GM19193 (cell line): ENCODE measurements around the gene MTMR1.

Experiments used
- POLR2A ChIP-seq: IDR thresholded peaks from 4 replicates; pipeline ENCODE4 v1.6.1; 2011; ENCODE audit not compliant: insufficient read depth, insufficient read length; ENCODE audit errors: extremely low read depth

MTMR1 gene

DNA sequence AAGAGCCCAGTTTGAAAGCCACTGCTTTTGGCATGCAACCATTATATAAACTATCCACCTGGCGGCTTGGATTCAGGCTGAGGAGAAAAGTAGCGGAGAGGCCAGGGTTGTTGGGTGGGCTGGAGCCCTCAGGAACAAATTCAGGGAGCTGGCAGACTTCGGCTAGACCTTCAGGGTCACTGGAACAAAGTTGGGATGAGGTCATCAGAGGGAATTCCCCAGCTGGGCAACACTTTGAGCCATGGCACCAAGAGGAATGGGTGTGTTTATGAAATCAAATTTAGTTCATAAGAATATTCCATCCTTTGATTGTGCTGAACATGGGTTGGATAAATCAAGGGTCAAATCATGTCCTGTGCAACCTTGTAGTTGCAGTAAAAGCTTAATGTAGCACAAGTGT lies 22.0 kb downstream of the MTMR1 start:
- TF ChIP-seq POLR2A: no peak

GRCh38 chrX:150719621-150720020 lies 26.4 kb downstream of the MTMR1 start:
- no peak for TF ChIP-seq POLR2A

DNA sequence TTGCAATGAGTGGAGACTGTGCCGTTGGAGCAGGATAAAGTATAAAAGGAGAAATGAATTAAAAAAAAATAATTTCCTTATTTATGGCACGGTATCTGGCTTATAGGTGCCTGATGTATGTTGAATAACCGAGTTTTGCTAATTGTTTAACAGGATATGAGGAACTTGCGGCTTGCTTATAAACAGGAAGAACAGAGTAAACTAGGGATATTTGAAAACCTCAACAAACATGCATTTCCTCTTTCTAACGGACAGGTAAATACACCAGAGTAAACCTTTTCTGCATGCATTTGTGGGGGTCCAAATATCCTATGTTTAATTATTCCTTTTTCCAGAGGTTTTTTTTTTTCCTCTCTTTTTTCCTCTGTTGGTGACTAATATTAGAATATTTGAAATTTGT lies 36.8 kb downstream of the MTMR1 start:
- TF ChIP-seq POLR2A: no peak

DNA sequence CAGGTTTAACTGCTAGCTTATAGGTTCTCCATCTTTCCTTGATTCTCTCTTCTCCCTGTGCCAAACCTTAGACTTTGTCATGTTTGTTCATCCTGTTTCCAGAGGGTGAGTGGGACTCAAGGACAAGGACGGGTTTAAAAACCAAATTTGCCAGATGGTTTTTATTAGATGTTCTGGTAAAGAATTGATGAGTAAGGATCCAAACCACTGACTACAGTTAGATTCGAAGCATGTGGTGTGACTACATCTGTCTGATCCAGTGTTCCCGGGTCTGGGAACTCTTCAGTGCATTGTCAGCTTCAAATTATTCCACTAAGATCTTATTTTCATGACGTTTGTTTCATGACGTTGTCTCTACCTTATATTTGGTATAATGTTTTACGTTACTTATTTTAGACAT lies 37.5 kb downstream of the MTMR1 start:
- TF ChIP-seq POLR2A: no peak

DNA sequence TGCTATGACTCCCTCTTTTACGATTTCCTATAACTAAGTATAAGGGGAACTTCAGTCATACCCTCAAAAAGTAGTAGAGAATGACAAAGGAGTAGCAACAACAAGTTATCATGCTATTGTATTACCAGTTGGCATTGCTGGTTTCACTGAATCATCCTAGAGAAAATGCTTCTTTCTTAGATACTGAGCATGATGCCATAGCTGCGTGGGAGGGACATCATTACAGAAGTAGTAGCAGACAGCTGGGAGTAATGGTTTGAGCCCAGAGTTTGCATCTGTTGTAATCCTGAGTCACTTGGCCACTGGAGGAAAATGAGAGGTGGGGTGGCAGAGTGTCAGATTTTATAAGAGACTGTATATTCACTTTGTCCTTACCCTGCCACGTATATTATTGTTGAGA lies 38.6 kb downstream of the MTMR1 start:
- no peak for TF ChIP-seq POLR2A

- TF ChIP-seq POLR2A: no peak
Measured at GRCh38 chrX:150736475-150736874, 43.3 kb downstream of the MTMR1 start.

GRCh38 chrX:150752124-150752523 lies 58.9 kb downstream of the MTMR1 start:
- no peak for TF ChIP-seq POLR2A

- no peak for TF ChIP-seq POLR2A
Measured at GRCh38 chrX:150753357-150753756, 60.2 kb downstream of the MTMR1 start.

GRCh38 chrX:150753968-150754367 lies 60.8 kb downstream of the MTMR1 start:
- no peak for TF ChIP-seq POLR2A

- TF ChIP-seq POLR2A: no peak
Measured at GRCh38 chrX:150757371-150757770, 64.2 kb downstream of the MTMR1 start.

DNA sequence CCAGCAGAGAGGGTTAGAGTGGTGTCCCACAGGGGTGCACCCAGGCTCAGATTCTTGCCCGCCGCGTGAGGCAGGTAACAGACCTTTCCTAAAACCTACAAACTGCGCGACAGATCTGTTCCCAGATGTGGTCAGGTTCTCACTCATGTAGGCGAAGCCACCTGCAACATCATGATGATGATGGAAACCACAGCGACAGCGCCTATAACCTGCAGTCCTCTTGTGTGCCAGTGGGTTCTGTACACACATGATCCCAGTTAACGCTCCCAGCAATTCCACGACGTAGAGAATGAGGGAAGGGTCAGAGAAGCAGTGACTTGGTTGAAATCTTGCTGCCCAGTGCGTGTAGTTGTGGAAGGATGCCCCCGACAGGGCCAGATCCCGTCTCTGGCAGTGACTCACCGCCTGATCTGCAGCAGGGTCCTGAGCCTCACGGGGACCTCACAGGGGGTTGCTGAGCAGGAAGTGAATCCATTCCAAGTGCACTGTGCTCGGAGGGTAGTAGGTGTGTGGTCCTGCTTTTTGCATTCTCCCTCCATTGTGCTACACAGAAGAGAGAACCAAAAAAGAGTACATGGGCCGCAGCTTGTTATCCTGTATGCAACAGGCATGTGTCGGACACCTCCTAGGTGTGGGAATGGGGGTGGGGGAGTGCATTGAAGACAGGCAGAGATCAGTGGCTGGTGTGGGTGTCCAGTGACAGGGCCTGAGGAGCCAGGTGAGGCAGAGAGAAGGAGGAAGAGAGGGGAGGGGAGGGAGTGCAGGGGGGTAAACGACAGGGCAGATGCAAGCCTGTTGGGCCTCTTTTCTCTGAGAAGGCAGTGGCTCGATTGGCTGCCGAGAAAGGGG lies 66.6 kb downstream of the MTMR1 start:
- no peak for TF ChIP-seq POLR2A

DNA sequence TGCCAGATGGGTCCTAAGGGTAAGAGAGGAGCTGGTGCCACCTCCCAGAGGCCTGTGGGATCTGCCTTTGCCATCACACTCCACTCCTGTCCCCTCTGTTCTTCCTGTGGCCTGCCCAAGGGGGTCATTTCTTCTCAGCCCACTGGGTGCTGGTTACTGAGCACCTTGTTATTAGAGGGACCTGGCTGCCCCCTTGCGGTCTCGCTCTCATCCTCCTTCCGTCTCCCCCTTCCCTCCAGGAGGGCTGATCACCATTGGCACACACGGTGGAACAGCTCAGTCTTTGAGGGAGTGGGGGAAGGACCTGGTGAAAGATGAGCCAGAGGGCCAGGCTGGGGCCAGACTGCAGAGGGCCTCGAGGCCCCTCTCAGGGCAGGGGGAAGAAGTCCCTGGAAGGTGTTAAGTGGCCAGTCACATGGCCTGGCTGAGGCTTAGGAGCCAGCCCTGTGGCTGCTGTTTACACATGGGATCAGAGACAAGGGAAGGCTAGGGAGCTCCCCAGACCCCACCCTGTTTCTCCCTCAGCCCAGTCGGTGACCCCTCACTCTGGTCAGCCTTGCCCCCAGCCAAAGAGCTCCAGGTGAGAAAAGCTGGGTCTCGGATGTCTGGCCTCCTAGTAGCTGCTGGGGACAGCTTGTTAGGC lies 68.1 kb downstream of the MTMR1 start:
- no peak for TF ChIP-seq POLR2A

DNA sequence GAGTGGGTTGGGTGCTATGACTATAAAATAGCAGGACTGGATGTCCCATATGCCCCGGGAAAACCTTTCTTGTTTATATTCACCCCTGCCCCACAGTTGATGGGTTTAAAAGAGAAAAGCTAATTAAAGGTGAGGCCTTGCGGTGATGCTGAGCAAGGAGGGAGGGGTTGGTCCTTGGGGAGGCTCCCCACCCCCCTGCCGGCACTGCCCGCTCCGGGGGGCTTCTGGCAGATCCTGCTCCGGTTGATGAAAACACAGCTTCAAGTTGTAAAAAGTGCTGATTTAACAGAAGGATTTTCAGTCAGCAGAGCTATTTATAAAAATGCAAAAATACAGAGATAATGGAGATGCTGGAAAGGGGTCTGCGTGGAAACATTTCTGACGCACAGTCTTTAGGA lies 68.6 kb downstream of the MTMR1 start:
- no peak for TF ChIP-seq POLR2A

GRCh38 chrX:150762258-150763165 lies 69.3 kb downstream of the MTMR1 start:
- TF ChIP-seq POLR2A: no peak

DNA sequence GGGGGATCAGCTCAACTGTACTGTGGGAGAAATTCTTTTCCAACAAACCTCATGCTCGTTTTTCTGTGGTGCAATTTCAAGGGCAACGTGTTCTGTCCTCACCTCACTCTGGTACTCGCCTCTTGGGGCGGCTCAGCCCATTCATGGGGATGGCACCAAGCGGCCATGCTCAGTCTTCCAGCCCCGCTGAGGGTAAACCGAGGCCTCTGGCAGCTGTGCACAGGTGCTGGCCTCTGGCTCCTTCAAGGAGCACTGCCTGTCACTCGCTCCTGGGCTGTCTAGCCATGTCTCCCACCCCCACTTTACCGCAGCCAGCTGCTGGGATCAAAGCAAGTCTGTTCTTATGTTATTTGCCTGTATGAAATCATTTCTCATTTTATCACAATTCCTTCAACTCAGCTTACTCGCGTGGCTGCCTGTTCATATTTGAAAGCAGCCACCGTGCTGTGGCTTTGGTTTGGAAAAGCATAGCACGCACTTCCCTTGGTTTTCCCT lies 70.2 kb downstream of the MTMR1 start:
- no peak for TF ChIP-seq POLR2A
